Measurements from ENCODE around the gene DUSP14. TPM values are rescaled to one million over a fixed set of nuclear protein-coding genes. Genes with fewer than 3 reads are reported as not detected.

Gene DUSP14
- 38.7 and 41.2 TPM in 2 replicates for total RNA-seq (2014; rRNA removed; shearing (Covaris generic))
- polyA plus RNA-seq (2016; fragmentation: Nextera tagmentation; extraction: Ambion mirVana) = 34.3 and 36.7 TPM in 2 replicates
- long read RNA-seq, transcript DUSP14-206 (3 exons, 1,537 nt) = major isoform, 34 of 36 reads
- long read RNA-seq, partial matches to known transcripts = 0 of 36 reads
- long read RNA-seq, other reads (novel, unspliced or antisense) = 1 of 36 reads

- Mint-ChIP-seq H3K27me3 (ENCODE audit: insufficient read depth, low read depth, poor library complexity) (peaks cover 8% of the 10 kb centered on the region), H3K27ac (peak within 1 kb of the TSS; percentile 88), H3K36me3 (ENCODE audit: low read depth) (no peaks in the 10 kb centered on the region; the same call in 2 of the 3 replicates), H3K4me3 (peak within 1 kb of the TSS; percentile 87), H3K4me1 (peaks cover 30% of the 10 kb centered on the region), H3K9me3 (no peaks in the 10 kb centered on the region; the same call in 2 of the 3 replicates)
- Histone ChIP-seq H3K27me3 (ENCODE audit: insufficient read depth) (0 out of 2 replicates have a peak, but pooled peaks cover 5% of the 10 kb centered on the region), H3F3A (replicated peaks; ENCODE audit: low read depth) (peaks cover 8% of the 10 kb centered on the region), H3K27ac (ENCODE audit: low read depth) (peak within 1 kb of the TSS; percentile 71; the same call in 1 of the 2 replicates), H3K4me1 (ENCODE audit: insufficient read depth) (peaks cover 32% of the 10 kb centered on the region), H3K4me3 (peak within 1 kb of the TSS; percentile 86), H2AFZ (peak within 1 kb of the TSS; percentile 97), H4K20me1 (replicated peaks; ENCODE audit: insufficient read depth) (peaks cover 14% of the 10 kb centered on the region), H3K36me3 (ENCODE audit: insufficient read depth) (no peaks in the 10 kb centered on the region), H3K79me2 (replicated peaks; ENCODE audit: insufficient read depth) (peaks cover 36% of the 10 kb centered on the region), H3K4me2 (peak within 1 kb of the TSS; percentile 97), H3K9me2 (ENCODE audit: insufficient read depth) (no peaks in the 10 kb centered on the region)
- ATAC-seq (peak; percentile 76), DNase-seq (ENCODE audit: low spot score) (peak; percentile 86)
- TF ChIP-seq POLR2AphosphoS5 (IDR thresholded peaks at IDR 0.05; ENCODE audit: low read depth) = peak; percentile 73
- 0 out of 4 replicates have a peak, but pooled peaks of 1 of the 2 experiments have one; percentile 5 for TF ChIP-seq CTCF (conservative IDR thresholded peaks at IDR 0.05; ENCODE audit: low read depth in 2 of 2)
- no peak for TF ChIP-seq ZNF331 (CRISPR knock-in tag; IDR thresholded peaks at IDR 0.05; ENCODE audit: low read depth)
Observed at GRCh38 chr17:37489197-37490001, at the start of gene DUSP14. Gene DUSP14, plus strand, starts transcription at chr17:37489891. Its CDS starts 22,382 bp downstream, at chr17:37512273.

- Histone ChIP-seq H3K9me2 (ENCODE audit: insufficient read depth) (no peaks in the 10 kb centered on the region), H3K4me3 (no peak overlapping the region), H3K4me2 (no peak overlapping the region), H4K20me1 (replicated peaks; ENCODE audit: insufficient read depth) (no peaks in the 10 kb centered on the region; the same call in 1 of the 2 replicates), H3K4me1 (ENCODE audit: insufficient read depth) (no peaks in the 10 kb centered on the region), H3K36me3 (ENCODE audit: insufficient read depth) (peaks cover 10% of the 10 kb centered on the region; the same call in 1 of the 2 replicates), H3F3A (replicated peaks; ENCODE audit: low read depth) (no peaks in the 10 kb centered on the region; the same call in 1 of the 2 replicates), H3K27me3 (ENCODE audit: insufficient read depth) (no peaks in the 10 kb centered on the region), H3K27ac (ENCODE audit: low read depth) (no peak overlapping the region), H2AFZ (no peak overlapping the region), H3K79me2 (replicated peaks; ENCODE audit: insufficient read depth) (no peaks in the 10 kb centered on the region)
- no peak overlapping the region for H3K27ac Mint-ChIP-seq
- no peaks in the 10 kb centered on the region for H3K4me1 Mint-ChIP-seq
- H3K4me3 Mint-ChIP-seq = no peak overlapping the region
- peaks cover 7% of the 10 kb centered on the region for H3K27me3 Mint-ChIP-seq (ENCODE audit: insufficient read depth, low read depth, poor library complexity)
- ATAC-seq = no peak
- no peak for DNase-seq (ENCODE audit: low spot score)
- H3K9me3 Mint-ChIP-seq = no peaks in the 10 kb centered on the region
- peaks cover 39% of the 10 kb centered on the region for H3K36me3 Mint-ChIP-seq (ENCODE audit: low read depth)
- TF ChIP-seq CTCF (conservative IDR thresholded peaks at IDR 0.05; ENCODE audit: low read depth in 2 of 2) = no peak
- TF ChIP-seq REST (IDR thresholded peaks at IDR 0.05; ENCODE audit: unreplicated experiment) = no peak
- no peak for TF ChIP-seq STAT1 (IDR thresholded peaks at IDR 0.05; ENCODE audit: unreplicated experiment)
- no peak for TF ChIP-seq ETS1 (IDR thresholded peaks at IDR 0.05)
- no peak for TF ChIP-seq NANOG (IDR thresholded peaks at IDR 0.05; ENCODE audit: borderline replicate concordance)
- TF ChIP-seq EZH2phosphoT487 (IDR thresholded peaks at IDR 0.05; ENCODE audit: unreplicated experiment) = no peak
- no peak for TF ChIP-seq JUNB (IDR thresholded peaks at IDR 0.05; ENCODE audit: unreplicated experiment)
- no peak for TF ChIP-seq ZNF331 (CRISPR knock-in tag; IDR thresholded peaks at IDR 0.05; ENCODE audit: low read depth)
- TF ChIP-seq EZH2 (IDR thresholded peaks at IDR 0.05; ENCODE audit: low read depth, unreplicated experiment) = no peak
Observed at GRCh38 chr17:37440424-37440823, 49.3 kb upstream of the DUSP14 start.

Measured in GM23338 (cell line).